GM12892 (cell line): ENCODE results near the gene HS3ST5.
"Not testable (repeated sequence)": the region's sequence is repeated elsewhere in the genome, so short reads cannot be mapped to it uniquely, and the experiment has no call there.

Experiments
- POLR2A ChIP-seq: IDR thresholded peaks from 2 replicates; pipeline ENCODE4 v1.6.1; 2011; ENCODE audit warnings: low read depth, low read length, control low read depth
- POLR2AphosphoS5 ChIP-seq: IDR thresholded peaks from 2 replicates; pipeline ENCODE4 v1.6.1; 2011; ENCODE audit warnings: low read depth, low read length, control low read depth
- TAF1 ChIP-seq: IDR thresholded peaks from 2 replicates; pipeline ENCODE4 v1.6.1; 2011; ENCODE audit warnings: low read depth, mild to moderate bottlenecking, control low read depth, low read length, borderline replicate concordance

DNA sequence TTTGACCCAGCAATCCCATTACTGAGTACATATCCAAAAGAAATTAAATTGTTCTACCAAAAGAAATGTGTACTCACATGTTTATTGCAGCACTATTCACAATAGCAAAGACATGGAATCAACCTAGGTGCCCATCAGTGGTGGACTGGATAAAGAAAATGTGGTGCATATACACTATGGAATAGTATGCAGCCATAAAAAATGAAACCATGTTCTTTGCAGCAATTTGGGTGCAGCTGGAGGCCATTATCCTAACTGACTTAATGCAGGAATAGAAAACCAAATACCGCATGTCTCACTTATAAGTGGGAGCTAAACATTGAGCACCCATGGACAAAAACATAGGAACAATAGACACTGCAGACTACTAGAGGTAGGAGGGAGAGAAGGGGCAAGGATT, 262.4 kb downstream of the HS3ST5 start:
- TF ChIP-seq POLR2AphosphoS5, POLR2A, TAF1: not testable (repeated sequence)
